PFSK-1 (cell line): ENCODE results near the gene SMAD3.

ENCODE experiments used
- FOXP2 ChIP-seq: optimal IDR thresholded peaks from 2 replicates; pipeline ENCODE3; 2011; ENCODE audit warnings: borderline replicate concordance, control low read depth, inconsistent platforms; ENCODE audit not compliant: insufficient read depth; ENCODE audit errors: extremely low read length, extremely low read depth
- POLR2AphosphoS5 ChIP-seq: IDR thresholded peaks from 2 replicates; pipeline ENCODE4 v1.6.1; 2012; ENCODE audit warnings: low read depth, mild to moderate bottlenecking, control low read depth, low read length, moderate library complexity
- SIN3A ChIP-seq: IDR thresholded peaks from 2 replicates; pipeline ENCODE4 v1.6.1; 2012; ENCODE audit warnings: mild to moderate bottlenecking, low read length, moderate library complexity, borderline replicate concordance; ENCODE audit not compliant: insufficient read depth
- TAF1 ChIP-seq: IDR thresholded peaks from 2 replicates; pipeline ENCODE4 v1.6.1; 2012; ENCODE audit warnings: low read length, control low read depth, borderline replicate concordance; ENCODE audit not compliant: insufficient read depth
- TF ChIP-seq, protein P1 (sequence below), 2 experiments: IDR thresholded peaks; 2 replicates each; pipeline versions ENCODE4 v1.6.1 to v1.8.0; 2011 to 2012; ENCODE audit warnings: low read depth in 2 of 2, low read length in 2 of 2, control low read depth in 1 of 2, inconsistent platforms in 1 of 2, mild to moderate bottlenecking in 1 of 2, moderate library complexity in 1 of 2; ENCODE audit not compliant: insufficient read depth in 1 of 2

SMAD3 gene

DNA sequence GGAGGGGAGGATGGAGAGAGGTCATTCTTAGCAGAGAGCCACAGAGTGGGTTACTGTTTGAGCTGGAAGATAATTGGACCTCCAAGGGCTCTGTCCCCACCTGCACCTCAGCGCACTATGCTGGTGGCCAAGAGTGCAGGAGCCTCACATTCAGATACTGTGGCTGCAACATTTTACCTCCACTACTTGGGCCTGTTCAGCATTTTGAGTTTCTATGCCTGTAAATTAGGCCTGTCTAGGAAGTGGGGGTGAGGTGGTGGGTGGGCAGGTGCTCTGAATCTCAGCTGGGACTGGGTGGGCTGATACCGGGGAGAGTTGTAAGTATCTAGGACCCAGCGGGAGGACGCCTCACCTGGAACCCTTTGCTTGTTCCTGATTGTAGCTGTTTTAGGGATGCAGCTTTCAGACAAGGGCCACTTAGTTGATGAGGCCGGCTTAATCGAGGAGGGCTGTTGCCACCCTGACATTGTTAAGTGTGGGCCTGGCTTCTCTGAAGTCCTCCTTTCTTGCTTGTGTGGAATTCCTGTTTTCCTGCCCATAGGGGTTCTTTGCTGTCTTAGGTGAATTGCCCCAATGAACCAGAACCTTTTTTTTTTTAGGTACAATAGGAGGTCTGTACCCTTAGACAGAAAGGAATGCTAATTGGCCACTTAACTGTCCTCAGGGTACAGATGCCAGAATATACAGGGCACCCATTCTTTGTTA, 83.8 kb downstream of the SMAD3 start:
- TF ChIP-seq POLR2AphosphoS5 (no peak), TAF1 (no peak)

DNA sequence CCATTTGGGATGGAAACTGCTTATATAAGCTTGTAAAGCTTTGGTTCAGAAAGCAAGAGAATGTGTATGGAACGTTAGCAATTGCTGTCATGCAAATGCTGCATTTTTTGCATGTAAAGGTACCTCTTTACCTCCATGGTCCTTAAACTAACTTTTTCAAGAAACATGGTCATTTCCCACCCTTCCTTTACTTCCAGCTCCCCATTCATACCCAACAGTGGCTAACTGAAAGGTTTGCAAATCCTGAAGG, 84.3 kb downstream of the SMAD3 start:
- TF ChIP-seq FOXP2 (no peak), TAF1 (no peak), SIN3A (no peak), POLR2AphosphoS5 (no peak)
- TF ChIP-seq, protein P1, sequence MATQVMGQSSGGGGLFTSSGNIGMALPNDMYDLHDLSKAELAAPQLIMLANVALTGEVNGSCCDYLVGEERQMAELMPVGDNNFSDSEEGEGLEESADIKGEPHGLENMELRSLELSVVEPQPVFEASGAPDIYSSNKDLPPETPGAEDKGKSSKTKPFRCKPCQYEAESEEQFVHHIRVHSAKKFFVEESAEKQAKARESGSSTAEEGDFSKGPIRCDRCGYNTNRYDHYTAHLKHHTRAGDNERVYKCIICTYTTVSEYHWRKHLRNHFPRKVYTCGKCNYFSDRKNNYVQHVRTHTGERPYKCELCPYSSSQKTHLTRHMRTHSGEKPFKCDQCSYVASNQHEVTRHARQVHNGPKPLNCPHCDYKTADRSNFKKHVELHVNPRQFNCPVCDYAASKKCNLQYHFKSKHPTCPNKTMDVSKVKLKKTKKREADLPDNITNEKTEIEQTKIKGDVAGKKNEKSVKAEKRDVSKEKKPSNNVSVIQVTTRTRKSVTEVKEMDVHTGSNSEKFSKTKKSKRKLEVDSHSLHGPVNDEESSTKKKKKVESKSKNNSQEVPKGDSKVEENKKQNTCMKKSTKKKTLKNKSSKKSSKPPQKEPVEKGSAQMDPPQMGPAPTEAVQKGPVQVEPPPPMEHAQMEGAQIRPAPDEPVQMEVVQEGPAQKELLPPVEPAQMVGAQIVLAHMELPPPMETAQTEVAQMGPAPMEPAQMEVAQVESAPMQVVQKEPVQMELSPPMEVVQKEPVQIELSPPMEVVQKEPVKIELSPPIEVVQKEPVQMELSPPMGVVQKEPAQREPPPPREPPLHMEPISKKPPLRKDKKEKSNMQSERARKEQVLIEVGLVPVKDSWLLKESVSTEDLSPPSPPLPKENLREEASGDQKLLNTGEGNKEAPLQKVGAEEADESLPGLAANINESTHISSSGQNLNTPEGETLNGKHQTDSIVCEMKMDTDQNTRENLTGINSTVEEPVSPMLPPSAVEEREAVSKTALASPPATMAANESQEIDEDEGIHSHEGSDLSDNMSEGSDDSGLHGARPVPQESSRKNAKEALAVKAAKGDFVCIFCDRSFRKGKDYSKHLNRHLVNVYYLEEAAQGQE (IDR thresholded peaks at IDR 0.05; ENCODE audit: insufficient read depth in 1 of 2, low read depth in 2 of 2, low read length in 2 of 2): no peak

DNA sequence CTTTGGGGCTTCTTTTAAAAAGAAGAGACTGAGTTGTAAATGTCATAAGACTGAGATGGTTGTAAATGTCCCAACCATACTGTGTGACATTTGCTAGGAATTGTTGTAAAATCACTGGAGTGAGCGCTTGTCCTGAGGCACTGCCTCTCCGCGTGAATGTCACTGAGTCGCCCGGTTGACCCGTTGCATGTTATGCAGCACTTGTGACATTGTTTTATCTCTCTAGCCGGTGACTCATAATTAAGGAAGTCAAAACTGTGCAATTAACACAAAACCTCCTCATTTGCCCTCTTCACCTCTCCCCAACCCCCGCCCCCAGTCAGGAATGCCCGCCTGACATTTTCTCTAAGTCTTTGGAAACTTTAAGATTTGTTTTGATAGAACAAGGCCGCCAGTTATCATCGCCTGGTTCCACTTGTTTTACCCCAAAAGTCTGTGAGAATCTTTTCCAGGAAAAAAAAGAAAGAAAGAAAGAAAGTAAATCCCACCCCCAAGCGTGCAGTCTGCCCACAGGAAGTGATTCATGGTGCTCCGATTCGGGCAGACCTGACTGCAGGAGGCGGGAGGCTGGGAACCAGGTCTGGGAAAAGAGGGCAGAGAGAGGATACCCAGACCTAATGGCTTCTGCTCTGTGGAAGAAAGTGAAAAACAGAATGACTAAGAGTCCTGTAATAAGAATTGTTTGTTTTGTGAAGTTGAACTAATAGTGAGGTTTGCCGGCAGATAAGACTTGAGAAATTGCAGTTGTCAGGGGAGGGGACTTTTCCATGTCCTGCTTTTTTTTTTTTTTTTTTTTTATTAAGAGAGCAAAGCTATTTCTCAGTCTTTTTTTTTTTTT, 84.8 kb downstream of the SMAD3 start:
- TF ChIP-seq FOXP2: peak; percentile 69
- TF ChIP-seq SIN3A: peak; percentile 29; the same call in 1 of the 2 replicates
- peak; percentile 32; the same call in 1 of the 2 replicates for TF ChIP-seq TAF1
- TF ChIP-seq, protein P1 (IDR thresholded peaks at IDR 0.05; ENCODE audit: insufficient read depth in 1 of 2, low read depth in 2 of 2, low read length in 2 of 2): 0 out of 4 replicates have a peak, but pooled peaks of 1 of the 2 experiments have one; percentile 26
- TF ChIP-seq POLR2AphosphoS5: 0 out of 2 replicates have a peak, but pooled peaks have one; percentile 22

DNA sequence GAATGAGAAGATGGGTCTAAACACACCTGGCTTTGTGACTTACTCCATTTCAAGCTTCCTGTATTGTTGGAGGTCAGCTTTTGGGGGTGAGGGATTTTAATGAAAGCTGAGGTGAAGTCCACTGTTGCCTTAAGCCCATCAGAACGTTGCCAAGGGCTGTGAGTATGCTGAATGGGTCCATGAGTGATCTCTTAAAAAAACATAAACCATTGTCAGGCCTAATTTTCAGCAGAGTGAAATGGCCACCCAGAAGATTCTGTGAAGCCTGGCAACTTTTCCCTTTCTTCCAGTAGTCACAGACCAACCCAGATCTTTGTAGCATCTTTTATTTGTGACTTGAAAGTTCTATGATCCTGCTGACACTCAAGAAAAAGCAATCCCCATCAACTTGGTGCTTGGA, 87.0 kb downstream of the SMAD3 start:
- TF ChIP-seq FOXP2 (no peak), SIN3A (no peak), POLR2AphosphoS5 (no peak), TAF1 (no peak)
- TF ChIP-seq, protein P1 (IDR thresholded peaks at IDR 0.05; ENCODE audit: insufficient read depth in 1 of 2, low read depth in 2 of 2, low read length in 2 of 2): no peak

DNA sequence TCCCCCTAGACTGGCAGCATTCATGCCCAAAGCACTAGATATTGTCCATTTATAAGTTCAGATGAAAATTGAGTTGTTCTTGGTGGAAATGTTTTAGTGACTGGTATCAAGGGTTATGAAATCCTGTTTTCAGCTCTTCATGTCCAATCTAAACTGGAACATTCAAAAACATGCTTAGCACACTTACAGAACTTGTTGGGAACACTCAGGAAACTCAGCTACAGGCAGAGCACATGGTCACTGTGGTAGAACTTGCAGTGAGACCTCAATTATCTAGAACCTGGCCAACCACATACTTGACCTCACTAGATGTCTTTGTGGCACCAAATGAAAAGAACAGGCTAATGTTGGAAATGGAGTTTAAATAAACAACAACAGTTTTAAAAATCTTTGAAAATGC, 88.8 kb downstream of the SMAD3 start:
- TF ChIP-seq POLR2AphosphoS5: no peak
- no peak for TF ChIP-seq TAF1
- TF ChIP-seq FOXP2: no peak
- TF ChIP-seq, protein P1 (IDR thresholded peaks at IDR 0.05; ENCODE audit: insufficient read depth in 1 of 2, low read depth in 2 of 2, low read length in 2 of 2): no peak
- no peak for TF ChIP-seq SIN3A
